HG02798 (cell line): ENCODE results near the gene S100A7.
"Not testable (repeated sequence)": the region's sequence is repeated elsewhere in the genome, so short reads cannot be mapped to it uniquely, and the experiment has no call there.

Source experiments
- ATAC-seq: cut with Tn5 transposase; IDR thresholded peaks from one replicate; pipeline ENCODE4 v1.9.1; 2021; ENCODE audit warnings: mild to moderate bottlenecking; ENCODE audit not compliant: unreplicated experiment, poor library complexity

Gene S100A7

DNA sequence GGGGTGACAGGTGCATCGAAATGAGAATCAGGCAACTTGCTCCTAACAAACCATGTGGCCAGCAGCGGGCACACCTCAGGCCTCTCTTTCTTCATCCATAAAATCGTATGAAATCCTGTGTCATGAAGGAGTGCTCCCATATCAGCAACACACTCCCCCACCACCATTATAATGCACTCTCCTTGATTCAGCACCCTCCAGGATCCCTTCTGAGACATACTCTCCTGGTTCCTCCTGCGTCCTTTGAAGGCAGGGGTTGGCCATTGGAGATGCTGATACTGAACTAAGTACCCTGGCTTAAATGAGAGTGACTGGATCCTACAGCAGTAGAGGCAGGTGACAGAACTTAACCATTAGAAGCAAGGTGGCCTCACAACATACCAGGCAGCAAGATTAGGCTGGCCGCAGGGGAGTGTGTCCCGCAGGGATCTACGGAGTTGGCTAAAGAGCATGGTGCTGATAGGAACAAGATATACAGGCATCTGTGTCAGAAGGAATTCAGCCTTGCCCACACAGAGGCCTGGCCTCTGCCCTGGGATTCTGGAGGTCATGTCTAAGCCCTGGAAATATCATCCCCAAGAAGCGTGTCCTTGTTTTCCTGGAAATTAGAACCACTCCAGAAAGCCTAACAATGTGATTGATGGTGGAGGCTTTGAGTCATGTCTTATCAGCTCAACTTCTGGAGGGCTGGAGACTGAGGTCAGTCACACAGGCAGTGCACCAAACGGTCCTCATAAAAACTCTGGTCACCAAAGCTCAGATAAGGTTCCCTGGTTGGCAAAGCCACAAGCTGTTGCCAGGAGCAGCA is 27.4 kb downstream of the S100A7 start:
- ATAC-seq, result no peak

DNA sequence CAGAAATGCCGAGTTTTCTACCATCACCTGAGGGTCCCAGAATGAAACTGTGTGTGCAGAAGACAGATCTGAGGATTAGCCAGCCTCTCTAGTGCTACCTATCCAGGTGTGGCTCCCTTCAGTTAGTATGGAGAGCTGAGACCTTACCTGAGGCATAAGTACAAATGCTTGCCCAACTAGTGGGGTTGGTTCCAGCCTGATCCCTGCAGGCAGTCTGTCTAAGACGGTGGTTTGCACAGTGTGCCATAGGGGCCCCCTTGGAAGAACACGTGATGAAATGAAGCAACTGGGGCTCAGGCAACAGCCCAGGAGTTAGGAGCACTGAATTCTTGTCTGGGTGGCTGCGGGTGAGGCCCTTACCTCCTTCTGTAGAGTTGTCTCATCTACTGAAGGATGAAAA is 28.5 kb downstream of the S100A7 start:
- ATAC-seq, result no peak

DNA sequence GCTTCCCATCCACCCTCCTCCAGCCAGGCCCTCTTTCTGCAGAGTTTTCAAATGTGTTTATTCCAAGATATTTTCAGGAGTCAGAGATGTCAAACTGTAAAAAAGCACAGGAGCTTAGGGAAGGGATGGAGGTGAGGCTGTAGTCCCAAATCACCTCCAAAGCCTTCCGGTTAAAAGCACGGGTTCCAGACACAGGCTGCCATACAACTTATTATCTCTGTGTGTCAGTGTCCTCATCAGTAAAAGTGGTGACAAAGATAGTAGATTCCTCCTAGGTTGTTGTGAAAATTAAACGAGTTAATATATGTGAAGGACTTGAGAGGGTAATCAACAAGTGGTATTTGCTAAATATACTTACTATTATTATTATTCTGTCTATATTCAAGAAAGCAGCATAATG is 29.0 kb downstream of the S100A7 start:
- no peak for ATAC-seq

DNA sequence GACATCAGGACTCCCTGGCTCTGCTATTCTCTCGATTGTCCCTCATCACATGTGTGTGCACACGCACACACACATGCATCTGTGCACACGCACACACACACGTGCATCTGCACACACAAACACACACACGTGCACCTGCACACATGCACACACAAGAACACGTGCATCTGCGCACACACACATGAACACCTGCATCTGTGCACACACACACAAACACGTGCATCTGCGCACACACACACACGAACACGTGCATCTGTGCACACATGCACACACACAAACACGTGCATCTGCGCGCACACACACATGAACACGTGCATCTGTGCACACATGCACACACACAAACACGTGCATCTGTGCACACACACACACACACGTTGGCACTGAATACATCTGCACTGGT is 29.4 kb downstream of the S100A7 start:
- no peak for ATAC-seq

DNA sequence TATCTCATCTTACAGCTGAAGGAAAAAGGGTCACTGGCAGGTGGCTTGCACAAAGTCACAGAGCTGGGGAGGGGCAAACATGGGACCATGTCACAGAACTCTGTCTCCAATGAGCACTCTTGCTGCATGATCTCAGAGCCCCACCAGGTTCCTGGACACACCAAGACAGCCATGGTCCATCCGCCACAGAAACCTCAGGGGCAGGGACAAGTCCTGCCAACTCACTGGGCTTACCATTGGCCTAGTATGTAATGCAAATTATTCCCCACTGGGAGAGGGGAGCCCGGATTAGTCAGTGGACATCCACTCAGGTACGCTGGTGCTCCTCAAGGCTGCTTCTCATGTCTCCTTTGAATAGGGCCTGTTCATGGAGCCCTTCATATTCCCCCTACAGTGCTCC is 29.9 kb downstream of the S100A7 start:
- ATAC-seq, result no peak

DNA sequence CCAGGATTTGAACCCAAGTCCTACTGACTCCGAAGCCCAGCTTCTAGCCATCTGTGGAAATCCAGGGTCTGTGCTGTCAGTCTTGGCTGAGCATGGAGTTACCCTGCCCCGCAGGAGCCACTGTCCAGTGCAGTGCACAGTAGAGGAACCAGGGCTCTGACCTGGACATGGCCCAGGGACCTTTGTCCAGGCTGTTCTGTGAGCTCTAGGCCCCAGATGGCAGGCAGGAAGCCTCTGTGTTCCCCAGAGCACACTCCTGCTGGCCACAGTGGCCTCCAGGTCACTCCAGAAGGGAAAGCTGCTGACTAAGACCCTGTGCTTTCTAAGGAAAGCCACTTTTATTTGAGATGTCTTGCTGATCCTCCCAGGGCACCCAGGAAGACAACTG is 30.3 kb downstream of the S100A7 start:
- ATAC-seq, result no peak

DNA sequence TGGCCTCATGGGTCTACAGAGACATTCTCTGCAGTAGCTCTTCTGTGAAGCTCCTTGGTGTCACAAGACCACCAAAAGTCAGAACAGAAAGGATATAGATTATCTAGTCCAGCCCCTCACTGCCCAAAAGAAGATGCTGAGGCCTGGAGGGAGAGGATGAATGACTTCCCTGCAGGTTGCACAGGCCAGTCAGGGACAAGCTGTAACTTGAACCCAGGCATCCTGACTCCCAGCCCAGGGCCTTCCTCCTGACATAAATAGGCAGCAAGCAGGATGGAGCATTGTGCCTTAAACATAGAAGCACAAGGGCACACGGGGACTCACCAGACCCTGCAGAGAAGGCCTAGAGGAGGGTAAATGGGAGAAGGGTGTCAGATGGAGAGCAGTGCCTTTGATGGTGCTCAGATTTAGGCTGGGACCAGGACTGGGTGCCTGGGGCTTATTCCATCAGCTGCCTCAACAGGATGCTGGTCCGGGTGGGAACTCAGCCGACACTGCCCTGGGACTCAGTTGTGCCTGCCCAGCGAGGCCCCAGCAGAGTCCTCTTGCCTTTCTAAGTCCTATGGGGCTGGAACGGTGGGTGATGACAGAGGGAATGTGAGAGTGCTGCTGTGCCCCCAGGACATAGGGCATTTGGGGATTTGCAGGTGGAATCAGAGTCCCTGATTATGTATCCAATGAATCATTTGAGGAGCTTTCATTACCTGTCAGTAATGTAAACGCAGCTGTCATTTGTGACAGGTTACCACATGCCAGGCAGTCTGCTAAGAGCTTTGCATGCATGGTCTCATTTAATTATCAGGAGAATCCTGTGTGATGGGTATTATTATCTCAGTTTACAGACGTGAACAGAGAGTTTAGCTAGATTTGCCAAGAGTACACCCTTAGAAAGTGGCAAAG is 30.9 kb downstream of the S100A7 start:
- no peak for ATAC-seq

DNA sequence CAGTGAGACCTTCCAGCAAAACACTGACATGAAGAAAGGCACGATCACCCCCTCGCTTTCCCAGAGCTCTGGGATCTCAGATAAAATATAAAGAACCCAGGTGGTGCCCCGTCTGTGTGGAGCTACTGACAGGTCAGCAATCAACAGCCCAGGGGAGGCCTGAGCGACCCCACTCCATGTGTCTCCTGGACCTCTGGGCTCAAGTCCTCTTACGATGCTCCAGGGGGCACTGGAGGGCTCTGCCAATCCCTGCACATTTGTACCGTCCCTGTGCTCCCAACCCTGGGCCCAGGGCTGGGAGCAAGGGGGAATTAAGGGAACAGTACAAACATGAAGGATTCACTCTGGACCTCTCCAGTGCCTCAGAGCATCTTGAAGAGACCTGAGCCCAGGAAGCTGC is 31.7 kb downstream of the S100A7 start:
- ATAC-seq, result no peak

DNA sequence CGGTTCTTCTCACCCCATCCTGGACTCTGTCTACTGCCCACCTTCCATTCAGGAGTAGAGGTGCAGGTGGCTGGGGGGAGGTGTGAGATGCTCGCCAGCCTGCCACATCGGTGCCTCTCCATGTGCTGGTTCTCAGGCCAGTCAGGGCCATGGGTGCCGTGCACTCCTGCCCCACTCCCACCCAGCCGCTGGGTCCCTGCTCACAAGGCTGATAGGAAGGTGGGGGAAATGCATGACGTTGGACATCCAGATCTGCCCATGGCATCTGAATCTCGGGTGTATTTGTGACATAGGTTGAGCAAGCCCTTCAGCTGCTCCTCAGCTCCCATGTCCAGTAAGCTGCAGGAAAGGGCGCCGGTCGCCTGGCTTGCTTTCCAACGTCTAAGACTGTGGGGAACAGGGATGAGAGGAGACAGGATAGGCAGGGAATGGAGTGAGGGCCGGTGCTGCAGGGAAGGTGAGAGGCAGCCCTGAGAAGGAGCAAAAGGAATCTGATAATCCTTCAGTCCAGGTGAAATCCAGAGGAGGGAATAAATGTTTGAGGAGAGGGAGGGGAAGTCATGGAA is 32.3 kb downstream of the S100A7 start:
- ATAC-seq, result no peak

DNA sequence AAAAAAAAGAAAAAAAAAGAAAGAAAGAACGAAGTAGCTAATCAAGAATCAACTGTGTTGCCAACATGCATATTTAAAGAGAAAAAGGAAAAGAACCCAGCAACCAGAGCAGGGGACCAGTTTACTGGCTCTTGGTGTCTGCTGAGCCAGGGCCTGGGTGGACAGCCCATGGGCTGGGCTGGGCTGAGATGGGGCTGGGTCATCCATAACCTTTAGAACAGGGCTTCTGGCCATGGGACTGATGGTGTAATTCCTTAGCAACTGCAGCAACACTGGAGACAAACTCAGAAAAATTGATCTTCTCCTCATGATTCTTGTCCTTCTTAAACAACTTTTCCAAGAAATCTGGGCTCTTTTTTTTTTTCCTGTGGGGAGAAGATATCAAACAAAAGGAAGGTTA is 33.6 kb downstream of the S100A7 start:
- no peak for ATAC-seq

DNA sequence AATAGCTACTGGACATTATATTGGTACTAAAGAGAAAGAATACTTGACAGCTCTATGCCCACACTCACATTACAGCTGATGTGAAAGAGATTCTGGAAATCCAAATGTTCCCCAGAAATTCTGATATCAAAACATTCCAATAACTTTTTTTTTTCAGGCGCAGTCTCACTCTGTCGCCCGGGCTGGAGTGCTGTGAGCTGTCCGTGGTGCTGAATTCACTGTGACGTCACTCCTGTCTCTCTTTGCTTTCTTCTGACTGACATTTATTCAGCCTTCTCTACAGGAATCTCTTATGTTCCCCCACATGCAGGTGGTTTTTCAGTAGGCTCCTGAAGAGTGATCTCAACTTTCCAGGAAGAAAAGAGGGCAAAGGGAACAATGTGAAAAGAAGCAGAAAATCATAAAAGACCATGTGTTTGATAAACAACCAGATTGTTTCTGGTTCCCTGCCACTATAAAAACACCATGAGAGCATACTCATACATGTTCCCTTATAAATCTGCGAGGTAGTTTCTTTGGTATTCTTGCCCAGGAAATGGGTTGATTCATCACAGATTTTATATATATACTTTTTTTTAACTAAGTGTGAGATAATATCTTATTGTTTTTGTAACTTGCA is 37.9 kb downstream of the S100A7 start:
- ATAC-seq, result no peak

DNA sequence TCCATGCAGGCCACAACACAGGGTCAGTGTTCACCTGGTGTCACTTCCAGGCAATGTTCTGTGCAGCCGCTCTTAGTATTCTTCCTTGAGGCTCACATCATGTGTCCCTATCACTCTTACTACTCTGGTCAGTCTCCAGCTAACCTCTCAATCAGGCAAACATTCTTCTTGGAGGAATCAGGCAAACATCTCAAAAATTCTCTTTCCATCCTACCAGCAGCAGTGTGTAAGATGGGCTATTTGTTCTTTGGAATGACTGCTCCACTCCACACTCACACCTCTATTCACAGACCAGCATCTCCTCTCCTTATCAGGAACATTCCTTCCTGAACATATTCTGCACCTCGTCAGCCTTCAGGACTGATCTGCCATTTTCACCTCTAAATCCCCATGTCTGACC is 40.1 kb downstream of the S100A7 start:
- no peak for ATAC-seq

DNA sequence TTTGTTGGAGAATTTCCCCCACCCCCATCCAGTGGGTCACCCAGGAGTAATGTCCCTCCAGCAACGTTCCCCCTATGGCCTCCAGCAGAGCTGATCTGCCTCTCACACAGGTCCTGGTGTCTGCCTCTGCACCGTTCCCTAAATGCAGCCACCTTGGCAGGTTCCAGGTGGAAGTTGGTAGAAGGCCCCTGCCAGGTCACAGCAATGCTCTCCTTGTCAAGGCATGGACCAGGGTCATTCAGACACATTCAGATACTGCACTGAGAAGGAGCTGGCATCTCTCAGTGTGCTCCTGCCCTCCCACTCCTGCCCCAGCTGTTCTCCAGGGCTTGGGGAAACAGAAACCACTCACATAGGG is 41.0 kb downstream of the S100A7 start:
- not testable (repeated sequence) for ATAC-seq

DNA sequence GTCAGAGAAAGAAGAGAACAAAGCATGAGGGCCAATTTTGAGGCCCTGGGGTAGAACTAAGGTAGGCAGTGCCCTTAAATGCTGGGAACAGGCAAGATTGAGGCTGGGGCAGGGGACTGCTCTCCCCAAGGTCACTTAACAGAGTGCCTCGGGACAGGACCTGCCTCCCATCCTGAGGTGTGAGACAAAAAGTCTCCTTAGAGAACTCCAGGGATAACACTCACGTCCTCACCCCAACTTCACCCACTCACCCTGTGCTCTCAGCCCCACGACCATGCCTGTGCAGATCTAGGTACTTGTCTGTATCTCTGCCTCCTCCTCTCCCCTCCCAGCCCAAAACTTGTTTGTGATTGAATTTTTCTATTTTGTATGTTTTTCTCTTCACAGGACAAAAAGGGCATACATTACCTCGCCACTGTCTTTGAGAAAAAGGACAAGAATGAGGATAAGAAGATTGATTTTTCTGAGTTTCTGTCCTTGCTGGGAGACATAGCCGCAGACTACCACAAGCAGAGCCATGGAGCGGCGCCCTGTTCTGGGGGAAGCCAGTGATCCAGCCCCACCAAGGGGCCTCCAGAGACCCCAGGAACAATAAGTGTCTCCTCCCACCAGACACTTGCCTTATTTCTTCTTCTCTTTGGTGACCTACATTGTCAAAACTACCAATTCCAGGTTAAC is 41.6 kb downstream of the S100A7 start:
- not testable (repeated sequence) for ATAC-seq

DNA sequence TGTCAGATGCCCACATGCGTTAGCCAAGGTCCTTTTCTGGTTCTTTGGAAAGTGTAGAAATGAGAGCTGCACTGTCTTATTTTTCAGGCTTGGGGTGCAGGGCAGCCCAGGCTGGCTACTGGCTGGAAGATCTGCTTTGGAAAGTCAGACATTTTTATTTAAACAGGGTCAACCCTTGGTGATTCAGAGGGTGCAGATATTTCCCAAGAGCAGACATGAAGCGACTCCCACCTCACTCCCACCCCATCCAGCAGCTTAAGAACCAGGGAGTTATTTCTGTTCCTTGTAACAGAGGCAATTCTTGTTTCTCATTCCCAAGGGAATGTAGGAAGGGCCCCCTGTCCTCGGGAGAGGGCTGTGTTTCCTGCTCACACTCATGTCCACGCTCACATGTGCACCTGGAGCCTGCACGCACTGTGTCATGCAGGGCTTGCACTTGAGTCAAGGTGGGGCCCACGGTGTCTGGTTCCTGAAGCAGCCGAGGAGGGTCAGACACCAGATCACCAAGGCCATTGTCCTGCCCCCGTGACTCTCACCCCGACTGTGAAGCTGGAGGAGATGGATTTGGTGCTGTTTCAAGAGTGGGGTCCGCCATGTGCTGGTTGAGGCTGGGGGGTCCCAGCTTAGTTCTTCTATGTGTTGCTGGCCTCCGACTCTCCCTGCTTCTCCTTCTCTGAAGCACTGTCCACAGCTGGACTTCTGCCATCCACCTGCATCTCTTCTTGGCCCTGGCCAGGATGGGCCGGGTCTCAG is 43.1 kb downstream of the S100A7 start:
- ATAC-seq, result no peak

DNA sequence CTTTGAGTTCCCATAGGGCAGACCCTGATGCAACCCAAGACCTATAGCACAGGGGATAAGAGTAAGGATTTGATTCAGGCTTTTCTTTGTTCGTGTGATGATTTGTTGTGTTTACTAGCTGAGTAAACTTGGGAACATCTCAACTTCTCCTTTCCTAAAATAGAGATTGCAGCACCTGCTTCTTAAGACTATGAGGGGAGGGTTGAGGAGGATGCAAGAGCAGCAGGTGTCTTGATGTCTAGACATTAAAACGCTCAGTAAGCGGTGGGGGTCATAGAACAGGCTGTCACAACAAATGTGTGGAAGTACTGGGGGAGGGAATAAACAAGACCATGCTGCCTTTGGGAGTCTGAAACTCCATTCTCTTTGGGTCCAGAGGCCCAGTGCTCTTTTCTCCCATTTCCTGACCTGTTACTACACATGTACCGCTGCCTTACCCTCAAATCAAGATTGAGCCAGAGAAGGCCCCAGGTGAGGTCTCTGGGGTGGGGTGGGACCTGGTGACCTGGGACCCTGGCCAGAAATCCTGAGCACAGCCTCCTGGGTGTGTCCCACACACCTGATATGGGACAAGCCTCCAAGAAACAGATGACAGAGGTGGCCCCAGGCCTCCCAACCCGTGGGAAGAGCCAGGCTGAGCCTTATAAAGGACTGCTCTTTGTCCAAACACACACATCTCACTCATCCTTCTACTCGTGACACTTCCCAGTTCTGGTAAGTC is 44.4 kb downstream of the S100A7 start, which contains the start of gene S100A7A:
Gene S100A7A (plus strand): TSS at position 671 of the 721 bp plus-strand sequence. CDS start 1,563 bp downstream, outside the sequence.
- ATAC-seq, result no peak

DNA sequence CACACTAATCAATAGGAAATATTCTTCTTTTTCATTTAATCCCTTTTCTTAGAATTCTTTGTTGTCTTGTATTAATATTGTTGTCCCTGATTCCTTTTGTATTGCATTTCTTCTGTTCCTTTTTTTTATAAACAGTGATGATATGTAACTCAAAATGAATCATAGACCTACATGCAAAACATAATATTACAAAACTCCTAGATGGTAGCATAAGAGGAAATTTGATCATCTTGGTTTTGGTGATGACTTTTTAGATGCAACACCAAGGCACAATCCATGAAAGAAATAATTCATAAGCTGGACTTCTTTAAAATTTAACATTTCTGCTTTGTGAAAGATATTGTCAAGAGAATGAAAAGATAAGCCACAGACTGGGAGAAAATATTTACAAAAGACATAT is 46.5 kb downstream of the S100A7 start:
- not testable (repeated sequence) for ATAC-seq
